SK-N-SH (cell line): Measurements from ENCODE around the gene FRS3. TPM values are rescaled to one million over a fixed set of nuclear protein-coding genes. Genes with fewer than 3 reads are reported as not detected.

ENCODE experiments used
- CTCF ChIA-PET: fragments of 300-600, 350-600 bp; formaldehyde crosslinking; extraction: SDS; loops from one replicate; lab custom pipeline; 2021; lab: Yijun Ruan, JAX
- POLR2A ChIA-PET: fragments of 350-600 bp; sonication (Branson Sonifier 250); formaldehyde crosslinking; extraction: SDS; loops from one replicate; lab custom pipeline; 2020; ENCODE audit warnings: antibody characterized with exemption, inconsistent platforms; lab: Yijun Ruan, JAX
- DNase-seq: peaks from one replicate; pipeline ENCODE4 v3.0.0; 2012
- H2AFZ ChIP-seq: fragments of 200-600 bp; sonication (generic); 2 replicates; pipeline ENCODE4 v1.8.1; 2016; ENCODE audit warnings: antibody characterized with exemption, mild to moderate bottlenecking, low read depth
- H3F3A ChIP-seq: fragments of 200-600 bp; sonication (generic); replicated peaks from 2 replicates; pipeline ENCODE3; 2016; ENCODE audit warnings: antibody characterized with exemption, mild to moderate bottlenecking; ENCODE audit not compliant: insufficient read depth
- H3K27ac ChIP-seq, 2 experiments: fragments of 200-500 bp in 1 of 2; fragments of 200-600 bp in 1 of 2; sonication (Bioruptor generic) in 1 of 2; sonication (generic), shearing (Covaris generic) in 1 of 2; 2 replicates each; pipeline versions ENCODE4 v1.5.1 to v1.6.1; 2014 to 2016; ENCODE audit warnings: low read depth in 2 of 2, inconsistent platforms in 1 of 2, low read length in 1 of 2, mild to moderate bottlenecking in 1 of 2, mixed read lengths in 1 of 2
- H3K27me3 ChIP-seq: fragments of 200-600 bp; sonication (generic), shearing (Covaris generic); 2 replicates; pipeline ENCODE4 v1.6.1; 2016; ENCODE audit warnings: mixed run types; ENCODE audit not compliant: insufficient read depth
- H3K36me3 ChIP-seq, 2 experiments: fragments of 200-500 bp in 1 of 2; fragments of 200-600 bp in 1 of 2; sonication (Bioruptor generic) in 1 of 2; sonication (generic) in 1 of 2; replicated peaks in 1 of 2; 2 replicates each; pipeline versions ENCODE3 to v1.5.1; 2014 to 2016; ENCODE audit warnings: low read length in 1 of 2, mild to moderate bottlenecking in 1 of 2; ENCODE audit not compliant: insufficient read depth in 2 of 2, control insufficient read depth in 1 of 2
- H3K4me1 ChIP-seq, 2 experiments: fragments of 200-500 bp in 1 of 2; fragments of 200-600 bp in 1 of 2; sonication (Bioruptor generic) in 1 of 2; sonication (generic), shearing (Covaris generic) in 1 of 2; 2 replicates each; pipeline versions ENCODE4 v1.5.1 to v1.6.1; 2014 to 2016; ENCODE audit warnings: low read depth in 1 of 2, low read length in 1 of 2, mixed run types in 1 of 2; ENCODE audit not compliant: insufficient read depth in 2 of 2, control insufficient read depth in 1 of 2
- H3K4me2 ChIP-seq: fragments of 200-600 bp; sonication (generic), shearing (Covaris generic); 2 replicates; pipeline ENCODE4 v1.6.1; 2017; ENCODE audit warnings: mixed run types
- H3K4me3 ChIP-seq, 2 experiments: fragments of 200-500 bp in 1 of 2; fragments of 200-600 bp in 1 of 2; sonication (Bioruptor generic) in 1 of 2; sonication (generic), shearing (Covaris generic) in 1 of 2; 2 replicates each; pipeline versions ENCODE4 v1.5.1 to v1.8.1; 2014 to 2016; ENCODE audit warnings: low read depth in 2 of 2, inconsistent platforms in 1 of 2, low read length in 1 of 2, mild to moderate bottlenecking in 1 of 2, mixed read lengths in 1 of 2, moderate library complexity in 1 of 2
- H3K79me2 ChIP-seq: fragments of 200-600 bp; sonication (generic); 2 replicates; pipeline ENCODE4 v1.8.1; 2017; ENCODE audit warnings: mild to moderate bottlenecking; ENCODE audit not compliant: insufficient read depth
- H3K9ac ChIP-seq: fragments of 200-600 bp; sonication (generic); 2 replicates; pipeline ENCODE4 v1.6.1; 2017; ENCODE audit warnings: mixed run types
- H3K9me2 ChIP-seq: fragments of 200-600 bp; sonication (generic); 2 replicates; pipeline ENCODE4 v1.6.1; 2017; ENCODE audit warnings: mixed run types
- H3K9me3 ChIP-seq: fragments of 200-600 bp; sonication (generic); 2 replicates; pipeline ENCODE4 v1.6.1; 2017; ENCODE audit warnings: mixed run types, mild to moderate bottlenecking, moderate library complexity
- H4K20me1 ChIP-seq: fragments of 200-600 bp; sonication (generic); 2 replicates; pipeline ENCODE4 v1.6.1; 2017; ENCODE audit warnings: mild to moderate bottlenecking, mixed run types; ENCODE audit not compliant: insufficient read depth
- EP300 ChIP-seq, 2 experiments: IDR thresholded peaks; 2 replicates each; pipeline versions ENCODE4 v1.4.0 to v1.6.1; 2012; ENCODE audit warnings: borderline replicate concordance in 1 of 2, low read depth in 1 of 2, low read length in 1 of 2
- GATA2 ChIP-seq: sonication (generic); formaldehyde crosslinking; IDR thresholded peaks from 2 replicates; pipeline ENCODE4 v1.5.0; 2020; ENCODE audit warnings: mild to moderate bottlenecking, missing genetic modification reagents
- MEF2A ChIP-seq: IDR thresholded peaks from 2 replicates; pipeline ENCODE4 v1.4.0; 2012; ENCODE audit warnings: low read depth, borderline replicate concordance
- NRF1 ChIP-seq: IDR thresholded peaks from 2 replicates; pipeline ENCODE4 v1.6.1; 2012; ENCODE audit warnings: low read depth, mild to moderate bottlenecking, low read length
- POLR2AphosphoS5 ChIP-seq: IDR thresholded peaks from 2 replicates; pipeline ENCODE4 v1.6.1; 2012; ENCODE audit warnings: low read depth, low read length
- SIN3A ChIP-seq: IDR thresholded peaks from 2 replicates; pipeline ENCODE4 v1.6.1; 2012; ENCODE audit warnings: low read depth, mild to moderate bottlenecking, low read length, moderate library complexity, borderline replicate concordance
- SMC3 ChIP-seq: IDR thresholded peaks from 2 replicates; pipeline ENCODE4 v1.6.1; 2012; ENCODE audit warnings: low read depth, low read length, improper control_type of control experiment
- WGBS: methylation state at CpG from one replicate; pipeline ENCODE4 v1.1.6; 2017; ENCODE audit warnings: low lambda C conversion rate; 5-methylcytosine and 5-hydroxymethylcytosine counted together
- polyA plus RNA-seq, 3 experiments: library from polyadenylated mRNA; depleted of rRNA; stranded (reverse); fragments of >200 nt; gene quantifications; 2 replicates each; pipeline ENCODE4 v1.2.3, GENCODE V29; 2012
- TF ChIP-seq, protein P1 (sequence below): fragments of 150-350 bp; IDR thresholded peaks from 2 replicates; pipeline ENCODE4 v1.6.1; 2016; ENCODE audit warnings: mild to moderate bottlenecking, low read depth, low read length
- TF ChIP-seq, protein P2 (sequence below): IDR thresholded peaks from 2 replicates; pipeline ENCODE4; 2012
- TF ChIP-seq, protein P3 (sequence below): IDR thresholded peaks from 2 replicates; pipeline ENCODE4 v1.4.0; 2012; ENCODE audit warnings: low read depth, borderline replicate concordance
- TF ChIP-seq, protein P4 (sequence below): IDR thresholded peaks from 2 replicates; pipeline ENCODE4 v1.6.1; 2012; ENCODE audit warnings: mild to moderate bottlenecking, low read depth, low read length, moderate library complexity

The FRS3 gene
- polyA plus RNA-seq, 1 of the 3 experiments (the other 2 are of a cell fraction): 8.6 TPM

DNA sequence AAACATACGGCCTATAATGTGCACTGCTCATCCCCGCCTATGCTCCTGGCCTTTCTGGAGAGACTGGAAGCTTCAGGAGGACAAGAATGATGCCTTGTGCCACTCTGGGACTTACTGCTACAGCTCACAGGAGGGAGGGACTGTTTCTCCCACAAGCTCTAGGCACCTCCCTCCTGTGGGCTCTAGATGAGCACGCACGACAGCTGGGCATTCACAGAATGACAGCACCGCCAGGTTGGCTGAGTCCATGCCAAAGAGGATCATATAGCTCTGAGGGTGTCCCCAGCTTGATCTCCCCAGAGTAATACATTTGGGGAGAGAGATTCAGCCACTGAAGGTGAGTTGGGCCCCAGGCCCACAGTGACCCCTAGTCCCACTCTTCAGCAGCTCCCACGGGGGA lies 22.4 kb downstream of the FRS3 start:
- no peaks in the 10 kb centered on the region for H3K79me2 ChIP-seq
- H3K4me3 ChIP-seq: no peak overlapping the region
- no peak overlapping the region for H2AFZ ChIP-seq
- peaks cover 0 to 6% of the 10 kb centered on the region in 2 experiments; a peak in 1 of 4 replicates for H3K4me1 ChIP-seq
- H3K4me2 ChIP-seq: no peak overlapping the region
- no peaks in the 10 kb centered on the region for H3F3A ChIP-seq
- H3K27ac ChIP-seq: no peak overlapping the region
- H3K9me3 ChIP-seq: no peaks in the 10 kb centered on the region
- no peak for DNase-seq
- H3K36me3 ChIP-seq: no peaks in the 10 kb centered on the region
- H3K9me2 ChIP-seq: no peaks in the 10 kb centered on the region
- no peak for TF ChIP-seq MEF2A
- TF ChIP-seq POLR2AphosphoS5: no peak
- TF ChIP-seq, protein P1, sequence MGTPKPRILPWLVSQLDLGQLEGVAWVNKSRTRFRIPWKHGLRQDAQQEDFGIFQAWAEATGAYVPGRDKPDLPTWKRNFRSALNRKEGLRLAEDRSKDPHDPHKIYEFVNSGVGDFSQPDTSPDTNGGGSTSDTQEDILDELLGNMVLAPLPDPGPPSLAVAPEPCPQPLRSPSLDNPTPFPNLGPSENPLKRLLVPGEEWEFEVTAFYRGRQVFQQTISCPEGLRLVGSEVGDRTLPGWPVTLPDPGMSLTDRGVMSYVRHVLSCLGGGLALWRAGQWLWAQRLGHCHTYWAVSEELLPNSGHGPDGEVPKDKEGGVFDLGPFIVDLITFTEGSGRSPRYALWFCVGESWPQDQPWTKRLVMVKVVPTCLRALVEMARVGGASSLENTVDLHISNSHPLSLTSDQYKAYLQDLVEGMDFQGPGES: no peak
- TF ChIP-seq, protein P2, sequence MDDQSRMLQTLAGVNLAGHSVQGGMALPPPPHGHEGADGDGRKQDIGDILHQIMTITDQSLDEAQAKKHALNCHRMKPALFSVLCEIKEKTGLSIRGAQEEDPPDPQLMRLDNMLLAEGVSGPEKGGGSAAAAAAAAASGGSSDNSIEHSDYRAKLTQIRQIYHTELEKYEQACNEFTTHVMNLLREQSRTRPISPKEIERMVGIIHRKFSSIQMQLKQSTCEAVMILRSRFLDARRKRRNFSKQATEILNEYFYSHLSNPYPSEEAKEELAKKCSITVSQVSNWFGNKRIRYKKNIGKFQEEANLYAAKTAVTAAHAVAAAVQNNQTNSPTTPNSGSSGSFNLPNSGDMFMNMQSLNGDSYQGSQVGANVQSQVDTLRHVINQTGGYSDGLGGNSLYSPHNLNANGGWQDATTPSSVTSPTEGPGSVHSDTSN: no peak
- no peak for TF ChIP-seq SMC3
- no peak for TF ChIP-seq EP300 (IDR thresholded peaks at IDR 0.05; ENCODE audit: borderline replicate concordance in 1 of 2, low read depth in 1 of 2, low read length in 1 of 2)
- TF ChIP-seq, protein P3, sequence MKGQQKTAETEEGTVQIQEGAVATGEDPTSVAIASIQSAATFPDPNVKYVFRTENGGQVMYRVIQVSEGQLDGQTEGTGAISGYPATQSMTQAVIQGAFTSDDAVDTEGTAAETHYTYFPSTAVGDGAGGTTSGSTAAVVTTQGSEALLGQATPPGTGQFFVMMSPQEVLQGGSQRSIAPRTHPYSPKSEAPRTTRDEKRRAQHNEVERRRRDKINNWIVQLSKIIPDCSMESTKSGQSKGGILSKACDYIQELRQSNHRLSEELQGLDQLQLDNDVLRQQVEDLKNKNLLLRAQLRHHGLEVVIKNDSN: no peak
- TF ChIP-seq, protein P4, sequence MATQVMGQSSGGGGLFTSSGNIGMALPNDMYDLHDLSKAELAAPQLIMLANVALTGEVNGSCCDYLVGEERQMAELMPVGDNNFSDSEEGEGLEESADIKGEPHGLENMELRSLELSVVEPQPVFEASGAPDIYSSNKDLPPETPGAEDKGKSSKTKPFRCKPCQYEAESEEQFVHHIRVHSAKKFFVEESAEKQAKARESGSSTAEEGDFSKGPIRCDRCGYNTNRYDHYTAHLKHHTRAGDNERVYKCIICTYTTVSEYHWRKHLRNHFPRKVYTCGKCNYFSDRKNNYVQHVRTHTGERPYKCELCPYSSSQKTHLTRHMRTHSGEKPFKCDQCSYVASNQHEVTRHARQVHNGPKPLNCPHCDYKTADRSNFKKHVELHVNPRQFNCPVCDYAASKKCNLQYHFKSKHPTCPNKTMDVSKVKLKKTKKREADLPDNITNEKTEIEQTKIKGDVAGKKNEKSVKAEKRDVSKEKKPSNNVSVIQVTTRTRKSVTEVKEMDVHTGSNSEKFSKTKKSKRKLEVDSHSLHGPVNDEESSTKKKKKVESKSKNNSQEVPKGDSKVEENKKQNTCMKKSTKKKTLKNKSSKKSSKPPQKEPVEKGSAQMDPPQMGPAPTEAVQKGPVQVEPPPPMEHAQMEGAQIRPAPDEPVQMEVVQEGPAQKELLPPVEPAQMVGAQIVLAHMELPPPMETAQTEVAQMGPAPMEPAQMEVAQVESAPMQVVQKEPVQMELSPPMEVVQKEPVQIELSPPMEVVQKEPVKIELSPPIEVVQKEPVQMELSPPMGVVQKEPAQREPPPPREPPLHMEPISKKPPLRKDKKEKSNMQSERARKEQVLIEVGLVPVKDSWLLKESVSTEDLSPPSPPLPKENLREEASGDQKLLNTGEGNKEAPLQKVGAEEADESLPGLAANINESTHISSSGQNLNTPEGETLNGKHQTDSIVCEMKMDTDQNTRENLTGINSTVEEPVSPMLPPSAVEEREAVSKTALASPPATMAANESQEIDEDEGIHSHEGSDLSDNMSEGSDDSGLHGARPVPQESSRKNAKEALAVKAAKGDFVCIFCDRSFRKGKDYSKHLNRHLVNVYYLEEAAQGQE: no peak
- TF ChIP-seq NRF1: no peak
- TF ChIP-seq GATA2 (CRISPR knock-in tag): no peak
- no peak for TF ChIP-seq SIN3A
- no peaks in the 10 kb centered on the region for H3K27me3 ChIP-seq
- no peak overlapping the region for H3K9ac ChIP-seq
- 100% methylated on average over 4 of the region's 6 CpGs for WGBS
- CTCF ChIA-PET: interaction anchor here (0.6 to 1.9 kb wide), 3 partner anchors 9 to 390 kb away, joined by 3 to 6 read pairs (median 3); no protein-coding TSS in a partner anchor
- H4K20me1 ChIP-seq: no peaks in the 10 kb centered on the region
- POLR2A ChIA-PET: no interaction called here
